Fibroblast of the aortic adventitia (primary cell): ENCODE data around the gene ALK. TPM values are rescaled to one million over a fixed set of nuclear protein-coding genes. Genes with fewer than 3 reads are reported as not detected.

ENCODE experiments used
- DNase-seq: peaks from one replicate; pipeline ENCODE4 v3.0.0-alpha.2; 2010; ENCODE audit warnings: low read depth
- H3K4me3 ChIP-seq: 2 replicates; pipeline ENCODE4 v1.5.1; 2011; ENCODE audit warnings: low read depth, mild to moderate bottlenecking, control low read depth, low read length, moderate library complexity
- CTCF ChIP-seq: IDR thresholded peaks from 2 replicates; pipeline ENCODE4 v1.5.1; 2011; ENCODE audit warnings: mild to moderate bottlenecking, low read length, control low read depth, inconsistent platforms; ENCODE audit not compliant: insufficient read depth
- total RNA-seq: library from RNA; depleted of rRNA; stranded (reverse); fragments of >200 nt; gene quantifications from 2 replicates; pipeline ENCODE4 v1.2.3, GENCODE V29; 2012; ENCODE audit warnings: low replicate concordance

The ALK gene
- total RNA-seq, 1 donor: 0.27 TPM

- H3K4me3 ChIP-seq: no peak overlapping the region
- TF ChIP-seq CTCF: no peak
- DNase-seq: no peak
These were observed 686.0 kb downstream of the ALK start for GRCh38 chr2:29235411-29235810.

- no peak for TF ChIP-seq CTCF
- no peak for DNase-seq
- H3K4me3 ChIP-seq: no peak overlapping the region
These were observed 688.0 kb downstream of the ALK start for GRCh38 chr2:29233428-29233827.

GRCh38 chr2:29232041-29232440 lies 689.3 kb downstream of the ALK start:
- H3K4me3 ChIP-seq: no peak overlapping the region
- no peak for DNase-seq
- no peak for TF ChIP-seq CTCF

GRCh38 chr2:29229640-29230039 lies 691.7 kb downstream of the ALK start:
- no peak for TF ChIP-seq CTCF
- H3K4me3 ChIP-seq: no peak overlapping the region
- DNase-seq: no peak

GRCh38 chr2:29228947-29229346 lies 692.4 kb downstream of the ALK start:
- no peak overlapping the region for H3K4me3 ChIP-seq
- no peak for TF ChIP-seq CTCF
- no peak for DNase-seq

- H3K4me3 ChIP-seq: no peak overlapping the region
- TF ChIP-seq CTCF: no peak
- DNase-seq: peak; percentile 57
These were observed 693.3 kb downstream of the ALK start for GRCh38 chr2:29227935-29228675.

GRCh38 chr2:29226808-29227207 lies 694.6 kb downstream of the ALK start:
- no peak for DNase-seq
- no peak overlapping the region for H3K4me3 ChIP-seq
- no peak for TF ChIP-seq CTCF
